SK-N-SH treated with all-trans-retinoic acid at 6 μM for 48 hours (cell line): ENCODE data around the gene GREB1L.

Experiments used
- CREB5 ChIP-seq: fragments of 250-450 bp; sonication (Bioruptor Pico); IDR thresholded peaks from 2 replicates; pipeline ENCODE4 v1.5.1; 2020; ENCODE audit warnings: low read depth, mild to moderate bottlenecking, moderate library complexity
- CSDC2 ChIP-seq: fragments of 250-450 bp; sonication (Bioruptor Pico); IDR thresholded peaks from 2 replicates; pipeline ENCODE4 v1.5.0; 2020; ENCODE audit warnings: mild to moderate bottlenecking, moderate library complexity
- CSRNP3 ChIP-seq: fragments of 250-450 bp; sonication (Bioruptor Pico); IDR thresholded peaks from 2 replicates; pipeline ENCODE4 v1.5.1; 2021; ENCODE audit warnings: mild to moderate bottlenecking, moderate library complexity
- ESRRG ChIP-seq: fragments of 250-450 bp; sonication (Bioruptor Pico); IDR thresholded peaks from 2 replicates; pipeline ENCODE4 v1.6.1; 2021; ENCODE audit warnings: mild to moderate bottlenecking
- GLIS3 ChIP-seq: fragments of 250-450 bp; sonication (Bioruptor Pico); IDR thresholded peaks from 2 replicates; pipeline ENCODE4 v1.5.0; 2020; ENCODE audit warnings: mild to moderate bottlenecking, moderate library complexity
- ISL1 ChIP-seq: fragments of 250-450 bp; sonication (Bioruptor Pico); IDR thresholded peaks from 2 replicates; pipeline ENCODE4 v2.1.2; 2022; ENCODE audit warnings: mild to moderate bottlenecking, moderate library complexity
- OSR1 ChIP-seq: fragments of 250-450 bp; sonication (Bioruptor Pico); IDR thresholded peaks from 2 replicates; pipeline ENCODE4 v1.8.0; 2022; ENCODE audit warnings: moderate library complexity, mild to moderate bottlenecking, inconsistent platforms
- PATZ1 ChIP-seq: fragments of 250-450 bp; sonication (Bioruptor Pico); IDR thresholded peaks from 2 replicates; pipeline ENCODE4 v1.8.0; 2020; ENCODE audit warnings: mild to moderate bottlenecking, moderate library complexity, borderline replicate concordance
- PPARA ChIP-seq: fragments of 250-450 bp; sonication (Bioruptor Pico); IDR thresholded peaks from 2 replicates; pipeline ENCODE4 v1.5.0; 2020; ENCODE audit warnings: mild to moderate bottlenecking, borderline replicate concordance
- SNAI2 ChIP-seq: fragments of 250-450 bp; sonication (Bioruptor Pico); IDR thresholded peaks from 2 replicates; pipeline ENCODE4 v1.5.0; 2020; ENCODE audit warnings: mild to moderate bottlenecking, moderate library complexity
- ZFP3 ChIP-seq: fragments of 250-450 bp; sonication (Bioruptor Pico); IDR thresholded peaks from 2 replicates; pipeline ENCODE4 v1.5.0; 2020; ENCODE audit warnings: mild to moderate bottlenecking, moderate library complexity
- ZFP30 ChIP-seq: fragments of 450-650 bp; formaldehyde crosslinking; IDR thresholded peaks from 2 replicates; pipeline ENCODE4 v1.5.0; 2022; ENCODE audit warnings: mild to moderate bottlenecking, moderate library complexity
- ZNF565 ChIP-seq: fragments of 450-650 bp; formaldehyde crosslinking; conservative IDR thresholded peaks from 2 replicates; pipeline ENCODE4 v1.5.0; 2020; ENCODE audit warnings: low read depth, mild to moderate bottlenecking, moderate library complexity
- ZNF70 ChIP-seq: fragments of 450-650 bp; formaldehyde crosslinking; IDR thresholded peaks from 2 replicates; pipeline ENCODE4 v1.5.0; 2020; ENCODE audit warnings: mild to moderate bottlenecking, moderate library complexity

GRCh38 chr18:21284540-21284939, 42.5 kb downstream of the GREB1L start:
- TF ChIP-seq CSDC2 (no peak), PATZ1 (no peak), PPARA (CRISPR knock-in tag) (no peak), ZFP3 (no peak), ZNF565 (CRISPR knock-in tag) (no peak), ESRRG (CRISPR knock-in tag) (no peak), GLIS3 (no peak), OSR1 (CRISPR knock-in tag) (no peak), ISL1 (CRISPR knock-in tag) (no peak), CREB5 (CRISPR knock-in tag) (no peak), ZNF70 (CRISPR knock-in tag) (no peak), SNAI2 (CRISPR knock-in tag) (no peak), CSRNP3 (CRISPR knock-in tag) (no peak), ZFP30 (CRISPR knock-in tag) (no peak)
